SHP77 (cell line): Measurements from ENCODE around the gene XIRP2.
"Not testable (repeated sequence)": the region's sequence is repeated elsewhere in the genome, so short reads cannot be mapped to it uniquely, and the experiment has no call there.

Source experiments
- DNase-seq, 2 experiments: peaks; one replicate each; lab custom pipeline; 2025; lab: John Stamatoyannopoulos, UW

The XIRP2 gene

GRCh38 chr2:167052825-167053224 is 164.5 kb downstream of the XIRP2 start:
- no peak for DNase-seq

GRCh38 chr2:167054881-167055280 is 166.6 kb downstream of the XIRP2 start:
- no peak for DNase-seq

- DNase-seq = no peak
Observed at GRCh38 chr2:167057446-167057845, 169.2 kb downstream of the XIRP2 start.

GRCh38 chr2:167059173-167059572 is 170.9 kb downstream of the XIRP2 start:
- DNase-seq = no peak

DNA sequence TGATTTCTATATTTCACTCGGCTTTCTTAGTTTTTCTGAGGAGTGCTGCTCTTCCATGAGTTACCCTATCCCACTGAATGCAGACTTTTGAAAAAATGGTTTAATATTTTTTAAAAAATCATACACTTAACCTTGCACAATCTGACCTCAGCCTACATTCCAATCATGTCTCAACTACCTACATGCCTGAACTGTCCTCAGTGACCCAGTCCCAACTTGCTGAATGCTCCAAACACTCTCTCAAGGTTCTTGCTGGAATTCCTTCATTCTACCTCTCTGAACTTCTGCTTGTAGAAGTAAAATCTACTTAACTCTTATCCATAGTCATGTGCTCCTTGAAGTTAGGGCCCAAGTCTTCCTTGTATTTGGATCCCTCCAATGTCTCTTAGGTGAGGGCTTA is 181.6 kb downstream of the XIRP2 start:
- DNase-seq = no peak

DNA sequence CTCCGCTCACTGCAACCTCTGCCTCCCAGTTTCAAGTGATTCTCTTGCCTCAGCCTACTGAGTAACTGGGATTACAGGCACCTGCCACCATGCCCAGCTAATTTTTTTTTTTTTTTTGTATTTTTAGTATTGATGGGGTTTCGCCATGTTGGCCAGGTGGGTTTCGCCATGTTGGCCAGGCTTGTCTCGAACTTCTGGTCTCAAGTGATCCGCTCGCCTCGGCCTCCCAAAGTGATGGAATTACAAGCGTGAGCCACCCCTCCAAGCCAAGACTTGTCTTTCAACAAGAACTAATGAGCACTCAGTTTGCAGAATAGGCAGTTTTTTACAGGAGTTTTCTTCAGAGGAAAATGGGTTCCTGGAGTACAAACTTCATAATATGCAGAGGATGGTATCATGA is 187.4 kb downstream of the XIRP2 start:
- not testable (repeated sequence) for DNase-seq

DNA sequence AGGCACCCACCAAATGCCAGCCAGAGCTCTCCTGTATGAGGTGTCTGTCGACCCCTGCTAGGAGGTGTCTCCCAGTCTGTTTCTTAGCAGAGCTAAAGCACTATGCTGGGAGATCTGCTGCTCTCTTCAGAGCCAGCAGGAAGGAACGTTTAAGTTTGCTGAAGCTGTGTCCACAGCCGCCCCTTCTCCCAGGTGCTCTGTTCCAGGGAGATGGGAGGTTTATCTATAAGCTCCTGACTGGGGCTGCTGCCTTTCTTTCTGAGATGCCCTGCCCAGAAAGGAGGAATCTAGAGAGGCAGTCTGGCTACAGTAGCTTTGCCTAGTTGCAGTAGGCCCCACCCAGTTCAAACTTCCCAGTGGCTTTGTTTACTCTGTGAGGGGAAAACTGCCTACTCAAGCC is 210.7 kb downstream of the XIRP2 start:
- DNase-seq = not testable (repeated sequence)

GRCh38 chr2:167100506-167100905 is 212.2 kb downstream of the XIRP2 start:
- no peak for DNase-seq

DNA sequence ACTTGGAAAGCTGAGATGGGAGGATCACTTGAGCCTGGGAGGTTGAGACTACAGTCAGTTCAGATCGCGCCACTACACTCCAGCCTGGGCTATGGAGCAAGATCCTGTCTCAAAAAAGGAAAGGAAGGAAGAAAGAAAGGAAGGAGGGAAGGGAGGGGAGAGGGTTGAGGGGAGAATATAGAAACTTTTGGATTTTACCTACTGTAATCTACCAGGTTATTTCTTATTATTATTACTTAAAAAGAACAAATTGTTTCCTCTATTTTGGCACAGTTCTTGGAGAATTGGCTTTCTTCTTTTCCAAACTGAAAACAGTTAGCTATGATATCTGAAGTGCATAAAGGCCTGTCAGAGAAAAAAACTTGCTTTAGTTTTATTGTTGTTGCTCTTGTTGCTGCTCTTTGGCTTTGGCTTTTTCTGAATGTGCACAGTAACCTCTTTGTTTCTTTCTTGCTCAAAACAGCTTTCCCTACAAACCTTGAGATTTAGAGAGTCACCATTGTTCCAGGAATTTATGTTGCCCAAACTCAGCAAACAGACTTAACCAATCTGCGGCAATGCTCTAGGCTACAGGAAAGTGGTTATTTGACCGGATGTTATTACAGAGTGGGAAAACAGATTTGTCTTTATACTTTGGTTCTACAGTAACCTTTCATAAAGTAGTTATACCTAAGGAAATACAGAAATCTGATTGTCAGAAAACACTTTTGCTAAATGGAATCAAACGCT is 214.9 kb downstream of the XIRP2 start:
- no peak for DNase-seq

DNA sequence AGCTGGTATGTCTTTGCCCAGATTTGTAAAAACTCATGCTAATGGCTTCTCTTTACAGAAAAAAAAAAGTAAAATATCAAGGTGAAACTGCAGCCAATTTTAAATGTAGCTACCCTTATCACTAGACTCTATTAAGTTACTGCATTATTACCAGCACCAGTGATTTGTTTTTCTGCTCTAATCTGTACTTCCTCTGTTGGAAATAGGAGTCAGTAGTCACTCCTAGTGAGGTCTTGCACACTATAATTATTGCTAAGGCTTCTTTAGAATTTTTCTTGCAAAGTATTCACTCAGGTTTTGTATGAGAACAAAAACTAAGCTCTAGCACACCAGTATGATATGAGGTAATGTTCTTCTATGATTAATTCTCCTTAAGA is 215.5 kb downstream of the XIRP2 start:
- no peak for DNase-seq

- no peak for DNase-seq
Observed at GRCh38 chr2:167104691-167105090, 216.4 kb downstream of the XIRP2 start.

DNA sequence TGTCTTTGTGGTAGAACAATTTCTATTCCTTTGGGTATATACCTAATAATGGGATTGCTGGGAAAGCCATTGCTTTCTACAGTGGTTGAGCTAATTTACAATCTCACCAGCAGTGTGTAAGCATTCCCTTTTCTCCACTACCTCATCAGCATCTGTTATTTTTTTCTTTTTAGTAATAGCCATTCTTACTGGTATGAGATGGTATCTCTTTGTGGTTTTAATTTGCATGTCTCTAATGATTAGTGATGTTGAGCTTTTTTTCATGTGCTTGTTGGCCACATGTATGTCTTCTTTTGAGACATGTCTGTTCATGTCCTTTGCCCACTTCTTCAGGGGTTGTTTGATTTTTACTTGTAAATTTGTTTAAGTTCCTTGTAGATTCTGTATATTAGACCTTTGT is 221.4 kb downstream of the XIRP2 start:
- DNase-seq = not testable (repeated sequence)

DNA sequence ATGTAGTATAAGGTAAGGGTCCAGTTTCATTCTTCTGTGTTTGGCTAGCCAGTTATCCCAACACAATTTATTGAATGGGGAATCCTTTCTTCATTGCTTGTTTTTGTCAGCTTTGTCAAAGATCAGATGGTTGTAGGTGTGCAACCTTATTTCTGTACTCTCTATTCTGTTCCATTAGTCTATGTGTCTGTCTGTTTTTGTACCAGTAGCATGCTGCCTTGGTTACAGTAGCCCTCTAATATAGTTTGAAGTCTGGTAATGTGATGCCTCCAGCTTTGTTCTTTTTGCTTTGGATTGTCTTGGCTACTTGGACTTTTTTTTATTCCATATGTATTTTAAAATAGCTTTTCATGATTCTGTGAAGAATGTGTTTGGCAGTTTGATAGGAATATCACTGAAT is 222.1 kb downstream of the XIRP2 start:
- no peak for DNase-seq

GRCh38 chr2:167114018-167114417 is 225.7 kb downstream of the XIRP2 start:
- DNase-seq = no peak

DNA sequence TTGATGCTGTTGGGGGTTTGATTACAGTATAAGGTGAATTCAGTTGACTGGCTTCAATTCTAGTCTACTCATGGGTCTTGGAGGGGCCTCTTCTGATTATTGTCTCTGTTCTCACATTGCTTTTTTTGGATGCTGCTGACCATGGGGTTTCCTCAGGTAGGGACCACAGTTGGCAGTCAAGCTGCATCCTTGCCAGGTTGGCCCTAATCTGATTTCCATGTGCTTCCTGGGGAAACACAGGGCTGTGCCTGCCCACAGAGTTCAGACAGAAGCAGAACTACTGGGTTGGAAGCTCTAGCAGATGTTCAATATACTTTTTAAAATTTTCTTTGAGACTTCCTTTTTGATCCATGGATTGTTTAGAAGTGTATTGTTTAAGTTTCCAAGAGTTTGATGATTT is 227.3 kb downstream of the XIRP2 start:
- no peak for DNase-seq

GRCh38 chr2:167122389-167122788 is 234.1 kb downstream of the XIRP2 start:
- DNase-seq = no peak

DNA sequence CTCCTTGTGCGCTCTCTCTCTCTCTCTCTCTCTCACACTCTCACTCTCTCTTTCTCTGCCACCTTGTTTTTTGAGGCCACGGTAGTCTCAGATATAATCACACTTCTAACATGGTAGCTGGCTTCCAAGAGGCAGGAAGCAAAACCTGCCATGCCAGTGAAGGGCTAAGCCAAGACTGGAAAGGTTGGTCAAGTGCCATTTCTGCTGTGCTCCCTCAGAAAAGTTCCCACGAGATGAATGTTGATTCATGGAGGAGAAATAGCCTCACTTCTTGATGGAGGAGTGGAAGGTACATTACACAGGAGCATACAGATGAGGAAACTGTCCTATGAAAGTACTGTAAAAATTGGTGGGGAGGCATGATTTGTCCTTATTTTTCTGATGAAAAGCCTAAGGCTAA is 237.9 kb downstream of the XIRP2 start:
- DNase-seq = no peak

GRCh38 chr2:167127135-167127534 is 238.9 kb downstream of the XIRP2 start:
- DNase-seq = peak in 1 of 2 experiments; percentile 1

DNA sequence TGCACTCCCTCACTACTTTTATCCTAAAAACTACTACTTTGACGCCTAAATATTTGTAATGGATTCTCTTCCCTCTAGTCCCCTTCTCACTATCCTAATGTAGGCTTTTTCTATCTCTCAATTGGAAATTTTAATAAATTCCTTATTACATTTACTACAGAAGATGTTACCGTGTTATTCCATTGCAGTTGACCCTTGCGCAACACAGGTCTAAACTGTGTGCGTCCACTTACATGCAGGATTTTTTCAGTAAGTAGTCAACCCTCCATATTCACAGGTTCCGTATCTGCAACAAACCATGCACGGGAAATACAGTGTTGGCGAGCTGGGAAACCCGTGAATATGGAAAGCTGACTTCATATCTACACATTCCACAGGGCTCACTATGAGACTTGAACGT is 239.8 kb downstream of the XIRP2 start:
- no peak for DNase-seq

DNA sequence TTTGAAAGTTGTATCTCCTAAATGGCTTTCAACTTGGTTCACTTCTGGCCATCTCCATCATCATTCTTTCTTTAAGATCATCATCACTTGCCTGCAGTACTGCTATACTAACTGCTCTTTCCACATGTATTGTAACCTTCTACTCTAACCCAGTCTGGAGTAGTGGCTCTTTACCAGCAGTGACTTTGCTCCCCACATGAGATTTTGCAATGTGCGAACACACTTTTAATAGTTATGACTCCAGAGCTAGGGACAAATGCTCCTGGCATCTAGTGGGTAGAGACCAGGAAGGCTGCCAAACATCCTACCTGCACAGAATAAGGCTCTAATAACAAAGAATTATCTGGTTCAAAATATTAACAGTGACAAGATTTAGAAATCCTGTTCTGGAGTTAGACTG is 243.8 kb downstream of the XIRP2 start:
- DNase-seq = no peak

DNA sequence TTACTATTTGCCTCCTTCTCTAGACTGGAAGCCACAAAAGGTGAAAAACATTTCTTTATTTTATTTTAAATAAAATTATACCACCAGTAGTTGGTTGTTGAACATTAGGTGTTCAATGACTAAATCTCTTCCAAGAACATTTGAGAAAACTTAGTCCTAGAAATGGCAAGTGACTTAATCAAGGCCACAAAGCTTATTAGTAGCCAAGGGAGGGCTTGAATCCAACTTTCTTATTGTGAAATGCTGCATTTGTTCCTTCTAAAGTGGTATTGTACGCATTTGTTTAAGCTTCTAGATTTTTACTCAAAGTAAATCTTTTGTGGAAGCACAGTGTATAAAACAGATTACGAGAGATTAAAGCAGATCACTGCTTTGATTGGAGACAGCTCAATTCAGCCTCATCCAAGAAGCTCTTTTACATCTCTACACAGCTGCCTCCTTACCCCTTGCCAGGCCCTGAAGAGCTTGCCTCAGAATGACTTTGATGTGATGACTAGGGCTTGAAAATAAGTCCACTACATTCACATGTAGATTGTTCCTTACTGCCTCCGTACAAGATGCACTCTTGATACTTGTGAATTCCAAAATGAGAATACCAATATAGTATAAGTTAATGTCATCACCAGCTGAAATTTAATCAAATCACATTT is 244.8 kb downstream of the XIRP2 start:
- no peak for DNase-seq

DNA sequence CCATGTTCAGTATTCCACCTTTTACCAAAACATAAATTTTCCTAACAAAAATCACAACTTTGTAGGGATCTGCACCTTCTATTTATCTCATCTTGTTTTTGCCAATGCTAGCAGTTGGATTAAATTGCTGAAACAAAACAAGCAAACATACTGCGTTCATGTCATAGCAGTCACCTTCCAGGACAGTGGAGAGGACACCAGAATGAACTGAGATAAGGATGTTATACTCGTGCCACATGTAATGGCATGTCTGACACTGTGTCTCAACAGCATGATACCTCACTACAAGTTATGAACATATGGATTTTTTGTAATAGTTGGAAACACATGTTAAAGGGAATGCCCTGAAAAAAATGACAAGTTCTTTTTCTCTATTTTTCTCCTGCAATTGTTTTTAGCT is 245.3 kb downstream of the XIRP2 start:
- no peak for DNase-seq

DNA sequence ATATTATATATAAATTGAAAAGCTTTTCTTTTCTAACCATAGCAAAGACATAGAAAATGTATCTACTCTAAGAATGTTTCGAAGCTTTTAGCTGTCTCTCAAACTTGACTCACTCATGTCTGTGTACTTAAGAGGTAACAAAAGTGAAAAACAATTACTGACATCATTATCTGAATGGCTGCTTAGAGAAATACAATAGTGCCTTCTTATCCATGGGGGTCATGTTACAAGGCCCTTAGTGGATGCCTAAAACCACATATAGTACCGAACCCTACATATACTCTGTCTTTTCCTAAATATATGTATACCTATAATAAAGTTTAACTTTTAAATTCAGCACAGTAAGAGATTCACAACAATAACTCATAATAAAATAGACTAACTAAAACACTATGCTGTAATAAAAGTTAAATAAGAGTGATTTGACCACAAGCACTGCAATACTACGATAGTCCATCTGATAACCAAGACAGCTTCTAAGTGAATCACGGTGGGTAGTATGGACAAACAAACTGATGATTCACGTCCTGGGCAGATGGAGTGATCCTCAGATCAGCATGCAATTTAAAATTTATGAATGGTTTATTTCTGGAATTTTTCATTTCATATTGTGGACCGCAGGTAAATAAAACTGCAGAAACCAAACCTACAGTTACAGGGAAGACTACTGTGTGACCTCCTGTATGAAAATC is 246.2 kb downstream of the XIRP2 start:
- DNase-seq = peak; percentile 0 to 10
